GM18511 (cell line): ENCODE data around the gene RAG1.

Experiments used
- ATAC-seq: cut with Tn5 transposase; IDR thresholded peaks from one replicate; pipeline ENCODE4 v1.9.1; 2021; ENCODE audit warnings: mild to moderate bottlenecking, moderate library complexity; ENCODE audit not compliant: unreplicated experiment

The RAG1 gene

DNA sequence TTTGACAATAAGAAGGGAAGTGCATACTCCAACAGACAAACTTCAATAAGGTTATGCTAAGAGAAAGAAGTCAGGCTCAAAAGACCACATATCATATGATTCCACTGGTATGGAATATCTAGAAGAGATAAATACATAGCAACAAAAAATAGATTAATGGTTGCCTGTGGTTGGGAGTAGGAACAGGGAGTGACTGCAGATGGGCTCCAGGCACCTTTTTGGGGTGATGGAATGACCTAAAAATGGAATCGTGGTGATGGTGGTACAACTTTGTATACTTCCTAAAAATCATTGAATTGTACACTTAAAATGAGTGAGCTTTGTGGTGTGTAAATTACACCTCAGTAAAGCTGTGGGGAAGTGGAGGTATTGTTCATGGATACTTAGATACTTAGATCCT, 59.2 kb downstream of the RAG1 start:
- no peak for ATAC-seq

DNA sequence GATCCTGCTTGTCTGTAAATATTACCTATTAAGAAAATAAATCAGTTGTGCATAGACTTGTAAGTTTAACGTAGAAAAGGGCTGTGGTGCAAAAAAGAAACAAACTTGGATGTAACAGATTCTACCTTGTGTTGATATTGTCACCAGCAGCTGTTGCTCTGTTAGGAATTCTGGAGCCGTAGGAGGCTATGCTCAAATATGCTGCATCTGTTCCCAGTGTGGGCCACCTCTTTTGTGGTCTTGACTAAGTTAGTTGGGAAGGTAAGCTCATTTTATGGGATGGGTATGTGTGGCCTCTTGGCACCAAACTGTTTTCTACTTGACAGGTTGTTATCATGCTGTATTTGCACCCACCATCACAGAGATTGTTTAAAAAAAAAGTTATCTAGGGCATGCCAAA, 59.7 kb downstream of the RAG1 start:
- no peak for ATAC-seq

GRCh38 chr11:36628141-36628540, 60.3 kb downstream of the RAG1 start:
- no peak for ATAC-seq

DNA sequence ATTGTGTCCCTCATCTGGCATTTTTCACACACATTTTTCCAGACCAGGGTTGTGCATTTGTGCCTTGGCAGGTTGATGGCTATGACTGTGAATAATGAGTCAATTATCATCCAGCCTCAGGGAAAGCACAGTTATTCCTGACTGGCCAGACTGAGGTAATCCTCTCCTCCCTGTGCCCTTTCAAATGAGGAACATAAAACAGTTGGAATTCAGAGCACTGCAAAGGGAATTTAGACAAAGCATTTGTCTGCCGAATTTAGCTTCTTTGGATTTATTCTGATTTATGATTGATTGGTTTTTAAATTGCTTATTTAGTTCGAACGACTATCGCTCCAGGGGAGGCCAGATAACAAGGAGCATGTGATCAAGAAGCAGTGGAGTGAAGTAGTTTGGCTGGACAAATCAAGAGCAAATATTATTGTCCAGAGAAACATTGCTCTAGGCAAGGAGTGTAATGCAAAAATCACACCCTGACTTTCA, 61.0 kb downstream of the RAG1 start:
- ATAC-seq = no peak
